ENCODE data around the gene MPP4. TPM values are rescaled to one million over a fixed set of nuclear protein-coding genes. Genes with fewer than 3 reads are reported as not detected.

The MPP4 gene
- total RNA-seq, 2 donors from 2014 or later: not detected

- Histone ChIP-seq H3K36me3 (no peaks in the 10 kb centered on the region), H3K9ac (ENCODE audit: low read depth in 2 of 2, low read length in 2 of 2) (no peak overlapping the region)
- intact Hi-C loops (cut with DNase I): no loop called here
Observed at GRCh38 chr2:201696151-201696659, 2.2 kb downstream of the MPP4 start.

GRCh38 chr2:201685156-201685555 is 13.3 kb downstream of the MPP4 start:
- H3K4me1 ChIP-seq: no peaks in the 10 kb centered on the region
- TF ChIP-seq CTCF (IDR thresholded peaks at IDR 0.05): no peak
- no peaks in the 10 kb centered on the region for H3K9me3 ChIP-seq
- H3K4me3 ChIP-seq: no peak overlapping the region
- intact Hi-C loops (cut with DNase I): no loop called here
- H3K9ac ChIP-seq (ENCODE audit: low read depth in 2 of 2, low read length in 2 of 2): no peak overlapping the region
- no peak overlapping the region for H3K27ac ChIP-seq
- DNase-seq: no peak
- no peaks in the 10 kb centered on the region for H3K27me3 ChIP-seq
- no peaks in the 10 kb centered on the region for H3K36me3 ChIP-seq

More at GRCh38 chr2:201696151-201696659, 2.2 kb downstream of the MPP4 start:
- no peak for TF ChIP-seq CTCF (IDR thresholded peaks at IDR 0.05)
- Histone ChIP-seq H3K27me3 (no peaks in the 10 kb centered on the region), H3K4me3 (no peak overlapping the region), H3K4me1 (no peaks in the 10 kb centered on the region), H3K9me3 (no peaks in the 10 kb centered on the region), H3K27ac (no peak overlapping the region)
- no peak for DNase-seq

GRCh38 chr2:201680743-201681142 is 17.7 kb downstream of the MPP4 start:
- intact Hi-C loops (cut with DNase I): no loop called here
- Histone ChIP-seq H3K4me3 (no peak overlapping the region), H3K27ac (no peak overlapping the region), H3K27me3 (no peaks in the 10 kb centered on the region), H3K9ac (ENCODE audit: low read depth in 2 of 2, low read length in 2 of 2) (no peak overlapping the region), H3K9me3 (no peaks in the 10 kb centered on the region), H3K4me1 (no peaks in the 10 kb centered on the region), H3K36me3 (no peaks in the 10 kb centered on the region)
- no peak for TF ChIP-seq CTCF (IDR thresholded peaks at IDR 0.05)
- DNase-seq: peak; percentile 22

GRCh38 chr2:201678401-201678800 is 20.0 kb downstream of the MPP4 start:
- H3K9ac ChIP-seq (ENCODE audit: low read depth in 2 of 2, low read length in 2 of 2): no peak overlapping the region
- intact Hi-C loops (cut with DNase I): no loop called here

GRCh38 chr2:201675454-201675853 is 23.0 kb downstream of the MPP4 start:
- H3K9ac ChIP-seq (ENCODE audit: low read depth in 2 of 2, low read length in 2 of 2): no peak overlapping the region

More at GRCh38 chr2:201678401-201678800, 20.0 kb downstream of the MPP4 start:
- no peak for DNase-seq
- no peaks in the 10 kb centered on the region for H3K4me1 ChIP-seq
- H3K4me3 ChIP-seq: no peak overlapping the region
- no peaks in the 10 kb centered on the region for H3K27me3 ChIP-seq
- H3K36me3 ChIP-seq: no peaks in the 10 kb centered on the region
- no peaks in the 10 kb centered on the region for H3K9me3 ChIP-seq
- TF ChIP-seq CTCF (IDR thresholded peaks at IDR 0.05): no peak
- no peak overlapping the region for H3K27ac ChIP-seq

More at GRCh38 chr2:201675454-201675853, 23.0 kb downstream of the MPP4 start:
- Histone ChIP-seq H3K36me3 (no peaks in the 10 kb centered on the region), H3K27ac (no peak overlapping the region), H3K9me3 (no peaks in the 10 kb centered on the region), H3K27me3 (no peaks in the 10 kb centered on the region), H3K4me3 (no peak overlapping the region), H3K4me1 (no peaks in the 10 kb centered on the region)
- intact Hi-C loops (cut with DNase I): no loop called here
- DNase-seq: no peak
- TF ChIP-seq CTCF (IDR thresholded peaks at IDR 0.05): no peak
